ENCODE data around the gene PACS2.

Gene PACS2

DNA sequence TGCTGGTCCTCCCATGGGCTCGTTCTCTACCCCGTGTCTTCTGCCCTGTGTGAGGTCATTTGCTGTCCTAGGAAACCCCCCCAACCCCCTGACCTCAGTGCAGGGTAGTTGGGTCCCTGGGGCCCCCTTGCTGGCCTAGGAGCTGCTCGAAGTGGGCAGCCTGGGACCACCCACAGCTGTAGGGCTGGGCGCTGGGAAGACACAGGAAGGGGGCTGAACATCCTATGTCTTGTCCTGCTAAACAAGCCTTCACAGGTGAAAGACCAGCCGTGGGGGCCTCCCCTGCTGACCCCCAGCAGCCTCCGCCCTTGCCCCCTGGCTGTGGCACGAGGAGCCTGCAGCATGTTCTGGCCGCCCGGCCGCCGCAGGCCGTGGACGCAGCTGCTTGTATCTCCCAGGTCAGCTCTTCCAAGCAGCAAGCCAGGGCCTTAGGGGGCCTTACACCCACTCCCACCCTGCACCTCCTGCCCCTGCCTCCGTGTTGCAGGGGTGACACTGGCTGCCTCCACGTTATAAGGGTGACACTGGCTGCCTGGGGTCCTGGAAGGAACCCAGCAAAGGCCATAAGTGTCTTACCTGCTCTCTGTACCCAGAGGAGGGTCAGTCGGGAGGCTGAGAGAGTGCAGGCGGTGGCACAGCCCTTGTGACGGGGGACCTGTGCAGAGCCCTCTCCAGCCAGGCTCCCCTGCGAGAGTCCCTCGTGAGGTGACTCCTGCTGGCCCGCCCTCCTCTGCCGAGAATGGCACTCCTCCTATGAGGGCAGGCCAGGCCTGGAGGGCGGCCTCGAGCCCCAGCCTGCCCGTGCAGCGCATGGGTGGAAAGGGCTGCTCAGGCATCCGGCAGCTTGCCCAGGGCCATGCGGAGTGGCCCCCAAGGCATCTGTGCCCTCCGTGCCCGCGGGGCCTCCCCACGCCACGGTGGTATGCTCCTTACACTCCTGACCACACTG, 72.3 kb downstream of the PACS2 start:
- Histone ChIP-seq H3K27me3 (peaks cover 0 to 3% (median 0%) of the 10 kb centered on the region in 11 experiments; a peak in 3 of 22 replicates), H4K20me1 (peaks cover 0 to 31% (median 5%) of the 10 kb centered on the region in 11 experiments; a peak in 8 of 22 replicates), H3K9ac (peak overlapping the region in 7 of 11 experiments; percentile 1 to 44 (median 18); a peak in 5 of 22 replicates), H3K9me3 (replicated peaks in 1 of 11) (no peaks in the 10 kb centered on the region), H3K4me1 (peaks cover 52 to 71% (median 64%) of the 10 kb centered on the region in 10 experiments), H3K4me3 (no peak overlapping the region), H3K27ac (peak overlapping the region in 2 of 11 experiments; percentile 11 to 41; a peak in 2 of 22 replicates), H3K36me3 (peaks cover 7 to 58% (median 40%) of the 10 kb centered on the region in 11 experiments; a peak in 19 of 22 replicates), H3K4me2 (peak overlapping the region; percentile 42 to 95 (median 91); a peak in 17 of 22 replicates)
- TF ChIP-seq Cebpa-rat (IDR thresholded peaks at IDR 0.05), result no peak

DNA sequence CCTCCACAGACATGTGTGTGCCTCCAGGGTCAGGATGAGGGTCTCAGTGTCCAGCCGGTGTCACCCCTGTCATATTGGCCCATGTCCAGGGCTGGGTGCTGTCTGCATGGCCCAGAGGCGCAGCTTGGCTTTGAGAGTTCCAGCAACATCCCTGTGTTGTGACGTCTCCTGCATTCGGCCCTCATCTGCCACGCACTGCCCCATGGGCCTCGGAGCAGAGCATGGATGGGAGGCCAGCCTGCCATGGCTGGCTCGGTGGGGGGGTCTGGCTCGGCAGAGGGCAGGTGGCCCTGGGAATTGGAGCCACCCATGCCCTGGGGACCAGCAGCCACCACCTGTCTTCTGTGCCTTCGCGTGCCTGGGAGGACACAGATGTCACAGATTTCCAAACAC, 73.0 kb downstream of the PACS2 start:
- Histone ChIP-seq H3K27ac (no peak overlapping the region; a peak in 1 of 22 replicates), H3K4me1 (peaks cover 58 to 77% (median 71%) of the 10 kb centered on the region in 10 experiments), H3K27me3 (peaks cover 0 to 10% (median 0%) of the 10 kb centered on the region in 11 experiments; a peak in 4 of 22 replicates), H3K36me3 (peaks cover 7 to 52% (median 37%) of the 10 kb centered on the region in 11 experiments; a peak in 17 of 22 replicates), H3K4me2 (peak overlapping the region; percentile 74 to 96 (median 91); a peak in 21 of 22 replicates), H4K20me1 (peaks cover 0 to 31% (median 4%) of the 10 kb centered on the region in 11 experiments; a peak in 8 of 22 replicates), H3K9me3 (replicated peaks in 1 of 11) (no peaks in the 10 kb centered on the region), H3K9ac (peak overlapping the region in 8 of 11 experiments; percentile 1 to 66 (median 18); a peak in 6 of 22 replicates), H3K4me3 (no peak overlapping the region)
- no peak for TF ChIP-seq Cebpa-rat (IDR thresholded peaks at IDR 0.05)

DNA sequence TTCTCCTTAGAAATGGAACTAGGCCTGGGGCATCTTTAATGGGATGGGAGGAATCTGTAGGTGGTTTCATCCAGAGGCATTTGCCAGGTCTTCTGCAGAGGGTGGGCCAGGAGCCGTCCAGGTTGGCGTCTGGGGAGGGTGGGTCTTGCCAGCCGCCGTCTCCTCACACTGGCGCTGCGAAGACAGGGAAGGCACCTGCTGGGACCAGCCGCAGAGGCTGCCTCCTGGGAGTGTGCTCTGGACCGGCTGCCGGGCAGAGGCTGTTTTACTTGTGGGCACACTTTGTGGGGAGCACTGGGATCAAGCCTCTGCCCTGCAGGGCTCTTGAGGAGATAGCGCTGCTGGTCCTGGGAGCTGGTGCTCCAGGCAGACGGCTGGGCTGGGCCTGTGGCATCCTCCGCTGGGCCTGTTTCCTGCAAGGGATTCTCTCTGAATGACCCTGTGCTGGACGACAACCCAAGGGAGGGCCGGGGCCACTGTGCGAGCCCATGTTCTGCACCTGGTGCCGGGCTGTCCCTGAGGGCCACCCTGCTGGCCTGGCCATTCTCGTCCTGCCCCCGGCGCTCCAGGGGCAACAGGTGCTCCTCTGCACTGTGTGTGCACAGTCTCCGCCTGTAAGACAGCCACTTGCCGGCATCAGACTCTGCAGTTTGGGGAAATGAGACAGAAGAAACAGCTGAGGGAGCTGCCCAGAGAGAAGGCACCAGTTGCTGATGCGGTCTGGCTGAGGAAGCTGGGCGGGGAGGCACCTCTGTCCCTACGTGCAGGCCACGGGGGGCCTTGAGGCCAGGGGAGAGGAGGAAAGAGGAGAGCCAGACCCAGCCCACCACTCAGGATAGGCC, 73.8 kb downstream of the PACS2 start:
- Histone ChIP-seq H3K36me3 (peaks cover 7 to 44% (median 30%) of the 10 kb centered on the region in 11 experiments; a peak in 16 of 22 replicates), H3K27me3 (peaks cover 0 to 11% (median 0%) of the 10 kb centered on the region in 11 experiments; a peak in 4 of 22 replicates), H4K20me1 (peaks cover 0 to 31% (median 4%) of the 10 kb centered on the region in 11 experiments; a peak in 8 of 22 replicates), H3K4me3 (no peak overlapping the region), H3K4me1 (peaks cover 66 to 84% (median 77%) of the 10 kb centered on the region in 10 experiments), H3K4me2 (peak overlapping the region; percentile 74 to 96 (median 91)), H3K9ac (peak overlapping the region; percentile 46 to 69 (median 62); a peak in 13 of 22 replicates), H3K27ac (peak overlapping the region in 10 of 11 experiments; percentile 11 to 80 (median 70); a peak in 17 of 22 replicates), H3K9me3 (replicated peaks in 1 of 11) (no peaks in the 10 kb centered on the region)
- TF ChIP-seq Cebpa-rat (IDR thresholded peaks at IDR 0.05), result no peak

DNA sequence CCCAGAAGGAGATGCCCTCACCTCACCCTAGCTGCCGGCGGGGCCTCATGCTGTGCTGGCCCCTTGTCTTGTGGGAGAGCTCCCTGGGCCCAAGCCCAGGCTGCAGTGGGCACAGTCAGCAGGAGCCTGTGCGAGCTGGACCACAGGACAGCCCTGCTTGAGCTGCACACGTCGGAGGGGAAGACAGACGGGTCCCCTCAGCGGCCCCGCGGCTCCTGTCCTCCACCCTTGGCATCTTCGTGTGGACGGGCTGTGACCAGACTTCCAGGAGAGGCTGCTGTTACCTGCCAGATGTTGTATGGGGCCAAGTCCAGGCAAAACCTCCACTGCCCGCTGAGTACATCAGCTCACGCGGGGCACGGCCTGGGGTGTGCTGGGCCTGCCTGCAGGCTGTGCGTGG, 74.4 kb downstream of the PACS2 start:
- peak overlapping the region; percentile 11 to 80 (median 69); a peak in 19 of 22 replicates for H3K27ac ChIP-seq

DNA sequence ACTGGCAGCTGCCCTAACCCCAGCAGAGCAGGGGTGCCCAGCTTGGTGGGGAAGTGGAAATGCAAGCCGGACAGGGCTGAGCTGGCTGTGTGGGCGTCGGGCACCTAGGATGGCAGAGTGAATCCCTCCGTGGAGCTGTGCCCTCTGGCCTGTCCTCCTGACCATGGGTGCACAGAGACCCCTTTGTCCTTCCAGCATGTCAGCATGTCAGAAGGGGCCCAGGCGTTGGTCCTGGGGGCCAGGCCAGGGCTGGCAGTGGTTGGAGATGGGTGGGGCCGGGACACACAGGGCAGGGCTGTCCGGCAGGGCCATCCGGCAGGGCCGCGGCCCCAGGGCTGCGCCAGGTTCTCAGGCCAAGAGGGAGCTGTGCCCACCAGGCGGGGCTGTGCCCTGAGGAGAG, 75.0 kb downstream of the PACS2 start:
- H3K36me3 ChIP-seq, result peaks cover 6 to 35% (median 19%) of the 10 kb centered on the region in 11 experiments; a peak in 16 of 22 replicates
- peaks cover 0 to 31% (median 4%) of the 10 kb centered on the region in 11 experiments; a peak in 8 of 22 replicates for H4K20me1 ChIP-seq
- no peaks in the 10 kb centered on the region for H3K9me3 ChIP-seq (replicated peaks in 1 of 11)
- H3K4me1 ChIP-seq, result peaks cover 77 to 96% (median 87%) of the 10 kb centered on the region in 10 experiments
- H3K9ac ChIP-seq, result peak overlapping the region; percentile 51 to 69 (median 62); a peak in 21 of 22 replicates
- H3K4me2 ChIP-seq, result peak overlapping the region; percentile 74 to 96 (median 91)
- peak overlapping the region in 3 of 10 experiments; percentile 1 to 40 (median 35); a peak in 4 of 20 replicates for H3K4me3 ChIP-seq
- no peak for TF ChIP-seq Cebpa-rat (IDR thresholded peaks at IDR 0.05)
- peaks cover 0 to 11% (median 0%) of the 10 kb centered on the region in 11 experiments; a peak in 4 of 22 replicates for H3K27me3 ChIP-seq
- H3K27ac ChIP-seq, result peak overlapping the region; percentile 43 to 80 (median 69); a peak in 21 of 22 replicates

More for the DNA sequence above, 74.4 kb downstream of the PACS2 start:
- Histone ChIP-seq H3K4me2 (peak overlapping the region; percentile 74 to 96 (median 91)), H4K20me1 (peaks cover 0 to 31% (median 4%) of the 10 kb centered on the region in 11 experiments; a peak in 8 of 22 replicates), H3K9me3 (replicated peaks in 1 of 11) (no peaks in the 10 kb centered on the region), H3K4me3 (0 out of 20 replicates have a peak overlapping the region, but pooled peaks of 1 of the 10 experiments have one; percentile 1), H3K4me1 (peaks cover 72 to 90% (median 81%) of the 10 kb centered on the region in 10 experiments), H3K9ac (peak overlapping the region; percentile 51 to 69 (median 62); a peak in 18 of 22 replicates), H3K27me3 (peaks cover 0 to 11% (median 0%) of the 10 kb centered on the region in 11 experiments; a peak in 4 of 22 replicates), H3K36me3 (peaks cover 7 to 37% (median 25%) of the 10 kb centered on the region in 11 experiments; a peak in 16 of 22 replicates)
- TF ChIP-seq Cebpa-rat (IDR thresholded peaks at IDR 0.05), result no peak

DNA sequence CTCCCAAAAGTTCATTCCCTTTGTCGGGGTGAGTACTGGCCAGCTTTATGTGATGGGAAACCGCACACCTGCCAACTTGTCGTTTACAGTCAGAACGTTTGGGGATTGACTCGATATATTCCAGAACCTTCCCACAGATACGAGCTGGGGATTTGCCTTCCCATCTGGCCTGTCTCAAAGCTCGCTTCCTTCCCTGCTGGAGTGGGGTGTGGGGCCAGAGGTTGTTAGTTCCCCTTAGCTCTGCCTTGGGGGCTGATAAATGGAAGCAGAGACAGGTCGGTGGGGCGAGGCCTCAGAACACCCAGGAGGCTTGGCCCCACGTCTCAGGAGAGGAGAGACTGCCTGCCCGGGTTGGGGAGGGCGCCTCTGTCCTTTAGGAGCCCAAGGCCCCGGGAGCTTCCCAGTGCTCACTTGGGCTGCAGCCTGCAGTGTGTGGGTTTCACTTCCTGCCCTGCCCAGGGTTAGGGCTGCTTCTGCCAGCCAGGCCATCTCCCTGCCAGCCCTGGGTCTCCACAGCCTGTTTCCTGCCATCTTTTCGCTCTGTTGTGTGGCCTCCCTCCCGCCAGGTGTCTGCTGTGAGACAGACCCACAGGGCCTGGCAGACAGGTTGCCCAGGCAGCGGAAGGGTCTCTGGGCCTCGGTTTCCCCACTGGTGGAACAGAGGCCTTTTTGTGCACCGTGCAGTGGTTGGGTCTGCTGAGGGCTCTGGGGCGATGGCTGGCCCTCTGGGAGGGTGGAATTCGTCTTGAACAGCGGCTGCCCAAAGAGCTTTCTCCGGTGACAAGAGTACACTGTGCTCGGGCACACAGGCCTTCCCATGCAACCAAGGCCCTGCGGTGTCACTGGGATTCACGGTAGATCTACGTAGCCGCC, 75.7 kb downstream of the PACS2 start:
- Histone ChIP-seq H3K4me3 (peak overlapping the region in 3 of 10 experiments; percentile 1 to 40 (median 22); a peak in 2 of 20 replicates), H4K20me1 (peaks cover 0 to 31% (median 4%) of the 10 kb centered on the region in 11 experiments; a peak in 8 of 22 replicates), H3K27me3 (peaks cover 0 to 11% (median 0%) of the 10 kb centered on the region in 11 experiments; a peak in 4 of 22 replicates), H3K9me3 (replicated peaks in 1 of 11) (no peaks in the 10 kb centered on the region), H3K27ac (peak overlapping the region; percentile 43 to 80 (median 69); a peak in 21 of 22 replicates), H3K36me3 (peaks cover 1 to 28% (median 13%) of the 10 kb centered on the region in 11 experiments; a peak in 14 of 22 replicates), H3K4me1 (peaks cover 84 to 99% (median 92%) of the 10 kb centered on the region in 10 experiments), H3K9ac (peak overlapping the region; percentile 51 to 69 (median 62); a peak in 21 of 22 replicates), H3K4me2 (peak overlapping the region; percentile 74 to 96 (median 91))
- TF ChIP-seq Cebpa-rat (IDR thresholded peaks at IDR 0.05), result no peak
